Natural killer cell (primary cell): ENCODE data around the gene SAMD10. TPM values are rescaled to one million over a fixed set of nuclear protein-coding genes. Genes with fewer than 3 reads are reported as not detected.

Experiments
- ATAC-seq, 3 donors: fragments of 150-1000 bp in 2 of 3; fragments of 200-7000 bp in 1 of 3; cut with Tn5 transposase; 1 replicate in 1 of 3; 2 replicates in 2 of 3; pipeline ENCODE4 v1.10.0; 2021; ENCODE audit warnings: mild to moderate bottlenecking in 2 of 3, moderate library complexity in 2 of 3
- DNase-seq, 2 donors: peaks; one replicate each; pipeline versions ENCODE4 v3.0.0 to v3.0.0-alpha.2; 2013 to 2021; ENCODE audit warnings: mixed read lengths in 1 of 2
- H3K27ac ChIP-seq: one replicate; pipeline ENCODE4 v1.5.1; 2013; ENCODE audit warnings: mild to moderate bottlenecking, low read length
- H3K27me3 ChIP-seq: one replicate; pipeline ENCODE4 v1.6.1; 2013; ENCODE audit warnings: low read length; ENCODE audit not compliant: control insufficient read depth, insufficient read depth
- H3K36me3 ChIP-seq: one replicate; pipeline ENCODE4 v1.6.1; 2013; ENCODE audit warnings: low read length; ENCODE audit not compliant: control insufficient read depth, insufficient read depth
- H3K4me1 ChIP-seq: one replicate; pipeline ENCODE4 v1.6.1; 2013; ENCODE audit warnings: low read length; ENCODE audit not compliant: control insufficient read depth, insufficient read depth
- H3K4me3 ChIP-seq: one replicate; pipeline ENCODE4 v1.5.1; 2013; ENCODE audit warnings: low read length
- H3K9me3 ChIP-seq: one replicate; pipeline ENCODE4 v1.6.1; 2013; ENCODE audit warnings: low read length; ENCODE audit not compliant: control insufficient read depth, insufficient read depth
- H3K27ac Mint-ChIP-seq, 2 donors: one replicate each; pipeline ENCODE4 v1.8.0; 2022; ENCODE audit warnings: mild to moderate bottlenecking in 2 of 2, mixed read lengths in 2 of 2, moderate library complexity in 1 of 2
- H3K27me3 Mint-ChIP-seq, 2 donors: one replicate each; pipeline ENCODE4 v1.8.0; 2022; ENCODE audit warnings: low read depth in 2 of 2, mixed read lengths in 2 of 2
- H3K36me3 Mint-ChIP-seq: one replicate; pipeline ENCODE4 v1.8.0; 2022; ENCODE audit warnings: mixed read lengths
- H3K4me1 Mint-ChIP-seq, 2 donors: one replicate each; pipeline ENCODE4 v1.8.0; 2022; ENCODE audit warnings: mixed read lengths in 2 of 2
- H3K4me3 Mint-ChIP-seq: one replicate; pipeline ENCODE4 v1.8.0; 2022; ENCODE audit warnings: mild to moderate bottlenecking, moderate library complexity, mixed read lengths
- H3K9me3 Mint-ChIP-seq, 2 donors: one replicate each; pipeline ENCODE4 v1.8.0; 2022; ENCODE audit warnings: mixed read lengths in 2 of 2
- CTCF ChIP-seq: fragments of 200-600 bp; IDR thresholded peaks from one replicate; pipeline ENCODE4 v1.8.0; 2022; ENCODE audit warnings: antibody characterized with exemption
- WGBS: methylation state at CpG from one replicate; pipeline ENCODE4 v1.1.7; 2013; ENCODE audit warnings: missing lambda C conversion rate; ENCODE audit not compliant: insufficient coverage; 5-methylcytosine and 5-hydroxymethylcytosine counted together
- intact Hi-C: fragments of 100-400 bp; cut with micrococcal nuclease; formaldehyde crosslinking; loops from one replicate; pipeline ENCODE4 v1.14.2; 2022
- total RNA-seq, 4 donors: library from RNA; stranded (reverse); fragments of 120-200 nt in 1 of 4; gene quantifications; one replicate each; pipeline versions ENCODE4 v1.2.3 to v1.2.4, GENCODE V29; 2013 to 2022

Gene SAMD10
- total RNA-seq, 3 donors from 2014 or later (not counting 1 experiment from before 2014, with no cell fraction given): 15.2 to 22.3 (median 17.6) TPM

- Histone ChIP-seq H3K27ac (no peak overlapping the region), H3K4me1 (peaks cover 22% of the 10 kb centered on the region), H3K4me3 (no peak overlapping the region), H3K27me3 (no peaks in the 10 kb centered on the region), H3K9me3 (no peaks in the 10 kb centered on the region), H3K36me3 (peaks cover 2% of the 10 kb centered on the region)
- no peak for TF ChIP-seq CTCF
- WGBS: 97% methylated on average over 17 of the region's 17 CpGs
- Mint-ChIP-seq H3K9me3 (no peaks in the 10 kb centered on the region), H3K36me3 (no peaks in the 10 kb centered on the region), H3K4me3 (no peak overlapping the region), H3K27me3 (no peaks in the 10 kb centered on the region), H3K4me1 (peaks cover 0 to 4% of the 10 kb centered on the region in 2 donors), H3K27ac (no peak overlapping the region)
- DNase-seq (no peak), ATAC-seq (no peak)
- intact Hi-C loops: no loop called here
These were observed 19.8 kb downstream of the SAMD10 start for GRCh38 chr20:63959699-63960075.

DNA sequence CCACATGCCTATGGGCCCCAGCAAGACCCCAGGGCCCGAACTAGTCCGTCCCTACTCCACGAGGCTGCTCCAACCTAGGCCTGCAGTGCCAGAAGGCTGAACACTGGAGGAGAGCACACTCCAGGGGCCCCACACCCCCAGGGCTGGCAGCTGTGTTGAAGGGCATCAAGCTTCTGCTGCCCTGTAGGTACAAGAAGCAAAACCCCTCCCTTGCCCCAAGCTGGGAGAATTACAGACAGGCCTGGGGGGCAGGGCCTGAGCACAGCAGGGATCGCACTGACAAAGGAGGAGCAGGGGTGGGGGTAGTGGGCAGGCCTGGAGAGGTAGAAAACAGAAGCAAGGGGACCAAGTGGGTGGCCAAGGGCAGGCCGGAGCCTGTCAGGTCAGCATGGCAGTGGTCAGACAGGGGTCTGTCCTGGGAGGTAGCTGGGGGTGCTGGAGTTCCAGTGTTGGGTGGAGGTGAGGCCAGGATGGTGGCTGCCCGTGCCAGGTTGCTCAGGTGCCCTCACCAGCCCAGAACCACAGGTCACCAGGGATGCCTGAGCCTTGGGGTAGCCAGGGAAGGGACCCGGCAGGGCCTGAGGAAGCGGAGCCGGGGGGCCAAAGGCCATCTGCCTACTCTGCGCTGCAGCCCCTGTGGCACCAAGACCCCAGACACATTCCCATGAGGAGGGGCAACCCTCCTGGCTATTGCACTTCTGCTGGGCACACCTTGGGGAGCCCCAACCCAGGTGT is 20.3 kb downstream of the SAMD10 start:
- peaks cover 2% of the 10 kb centered on the region for H3K36me3 ChIP-seq
- no peak for TF ChIP-seq CTCF
- no peaks in the 10 kb centered on the region for H3K36me3 Mint-ChIP-seq
- WGBS: 95% methylated on average over 10 of the region's 10 CpGs
- no peak overlapping the region for H3K4me3 Mint-ChIP-seq
- H3K9me3 Mint-ChIP-seq: no peaks in the 10 kb centered on the region
- DNase-seq (no peak), ATAC-seq (no peak)
- peaks cover 27% of the 10 kb centered on the region for H3K4me1 ChIP-seq
- H3K9me3 ChIP-seq: no peaks in the 10 kb centered on the region
- H3K27me3 ChIP-seq: no peaks in the 10 kb centered on the region
- intact Hi-C loops: no loop called here
- no peak overlapping the region for H3K4me3 ChIP-seq
- no peak overlapping the region for H3K27ac ChIP-seq
- H3K4me1 Mint-ChIP-seq: peaks cover 4 to 8% of the 10 kb centered on the region in 2 donors
- no peaks in the 10 kb centered on the region for H3K27me3 Mint-ChIP-seq
- no peak overlapping the region for H3K27ac Mint-ChIP-seq

DNA sequence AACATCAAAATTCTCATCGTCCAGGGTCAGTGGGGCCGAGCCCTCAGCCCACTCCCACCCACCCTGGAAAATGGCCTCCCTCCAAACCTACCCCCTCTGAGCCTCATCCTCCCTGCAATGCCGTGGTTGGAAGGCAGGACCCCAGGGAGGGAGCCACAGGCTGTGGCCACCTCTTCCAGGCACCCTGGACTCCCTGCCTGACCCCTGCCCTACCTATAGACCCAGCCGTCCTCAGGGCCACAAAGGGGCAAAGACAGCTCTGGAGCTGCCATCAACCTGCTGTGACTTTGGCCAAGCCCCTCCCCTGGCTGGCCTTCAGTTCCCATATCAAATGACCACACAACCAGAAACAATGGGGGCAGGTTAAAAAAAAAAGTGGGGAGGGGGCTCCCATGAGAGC is 21.0 kb downstream of the SAMD10 start:
- Mint-ChIP-seq H3K4me1 (peaks cover 6 to 15% of the 10 kb centered on the region in 2 donors), H3K27me3 (no peaks in the 10 kb centered on the region), H3K36me3 (no peaks in the 10 kb centered on the region), H3K4me3 (no peak overlapping the region), H3K9me3 (no peaks in the 10 kb centered on the region), H3K27ac (no peak overlapping the region)
- intact Hi-C loops: no loop called here
- WGBS: 89% methylated on average over 4 of the region's 4 CpGs
- DNase-seq (no peak), ATAC-seq (no peak)
- Histone ChIP-seq H3K27me3 (no peaks in the 10 kb centered on the region), H3K4me1 (peaks cover 33% of the 10 kb centered on the region), H3K4me3 (no peak overlapping the region), H3K9me3 (no peaks in the 10 kb centered on the region), H3K27ac (no peak overlapping the region), H3K36me3 (peaks cover 2% of the 10 kb centered on the region)
- no peak for TF ChIP-seq CTCF
